ENCODE data around the gene DHCR7.
"Not testable (repeated sequence)": the region's sequence is repeated elsewhere in the genome, so short reads cannot be mapped to it uniquely, and the experiment has no call there.

DHCR7 gene

DNA sequence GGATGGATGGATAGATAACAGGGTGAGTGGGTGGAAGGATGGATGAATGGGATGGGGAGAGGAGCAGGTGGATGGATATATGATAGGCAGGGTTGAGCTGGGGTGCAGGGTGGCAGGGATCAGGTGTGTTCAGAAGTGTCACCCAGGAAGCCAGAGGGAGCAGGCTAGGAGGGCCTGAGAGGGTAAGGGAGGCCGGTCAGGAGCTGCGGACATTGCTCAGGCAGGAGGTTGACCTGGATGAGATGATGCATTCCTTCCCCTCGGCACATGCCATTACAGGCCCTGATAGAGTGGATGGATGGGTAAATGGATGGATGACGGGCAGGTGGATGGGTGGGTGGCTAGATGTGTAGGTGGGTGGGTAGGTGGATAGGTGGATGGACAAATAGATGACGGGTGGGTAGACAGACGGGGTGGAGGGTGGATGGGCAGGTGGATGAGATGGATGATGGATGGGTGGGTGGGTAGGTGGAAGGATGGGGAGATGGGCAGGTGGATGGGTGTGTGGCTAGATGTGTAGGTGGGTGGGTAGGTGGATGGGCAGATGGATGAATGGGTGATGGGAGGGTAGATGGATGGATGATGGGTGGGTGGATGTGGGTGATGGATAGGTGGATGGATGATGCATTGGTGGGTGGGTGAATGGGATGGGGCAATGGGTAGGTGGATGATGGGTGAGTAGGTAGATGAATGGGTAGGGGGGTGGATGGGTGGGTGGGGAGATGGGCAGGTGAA is 8.0 kb downstream of the DHCR7 start:
- DNase-seq = no peak

DNA sequence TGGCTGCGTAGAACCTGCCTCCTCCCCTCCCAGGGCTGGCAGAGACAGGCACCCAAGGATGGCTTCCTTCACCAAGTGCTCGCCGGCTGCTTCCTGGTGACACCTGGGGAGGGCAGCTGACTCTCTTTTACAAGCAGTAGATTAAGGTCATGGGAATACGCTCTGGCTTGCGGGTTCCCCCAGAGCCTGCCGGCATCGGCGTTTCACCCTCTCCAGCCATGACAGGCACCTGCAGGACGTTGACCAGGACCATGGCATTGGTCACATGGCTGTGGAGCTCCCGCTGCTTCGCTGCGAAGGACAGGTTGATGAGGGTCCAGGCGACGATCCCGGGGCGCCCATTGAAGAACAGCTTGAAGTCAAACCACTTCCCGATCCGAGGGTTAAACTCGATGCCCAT is 9.5 kb downstream of the DHCR7 start:
- DNase-seq = no peak

DNA sequence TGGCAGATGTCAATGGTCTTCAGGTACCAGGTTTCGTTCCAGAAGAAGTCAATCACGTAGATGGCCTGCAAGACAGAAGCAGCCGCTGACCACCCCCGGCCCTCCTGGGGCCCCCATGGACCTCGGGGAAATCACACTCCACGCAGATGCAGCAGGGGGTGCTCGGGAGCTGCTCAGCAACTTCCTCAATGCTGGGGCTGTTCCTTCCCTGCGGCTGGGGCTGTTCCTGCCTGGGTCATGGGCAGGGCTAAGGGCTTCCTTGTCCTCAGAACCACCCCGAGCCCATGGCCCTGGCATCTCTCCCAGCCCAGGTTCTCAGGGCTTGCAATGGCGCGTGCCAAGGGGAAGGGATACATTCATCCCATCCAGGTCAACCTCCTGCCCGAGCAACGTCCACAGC is 10.3 kb downstream of the DHCR7 start:
- DNase-seq = no peak

GRCh38 chr11:71437399-71437798 is 10.8 kb downstream of the DHCR7 start:
- no peak for DNase-seq

GRCh38 chr11:71436861-71437260 is 11.3 kb downstream of the DHCR7 start:
- no peak for DNase-seq

DNA sequence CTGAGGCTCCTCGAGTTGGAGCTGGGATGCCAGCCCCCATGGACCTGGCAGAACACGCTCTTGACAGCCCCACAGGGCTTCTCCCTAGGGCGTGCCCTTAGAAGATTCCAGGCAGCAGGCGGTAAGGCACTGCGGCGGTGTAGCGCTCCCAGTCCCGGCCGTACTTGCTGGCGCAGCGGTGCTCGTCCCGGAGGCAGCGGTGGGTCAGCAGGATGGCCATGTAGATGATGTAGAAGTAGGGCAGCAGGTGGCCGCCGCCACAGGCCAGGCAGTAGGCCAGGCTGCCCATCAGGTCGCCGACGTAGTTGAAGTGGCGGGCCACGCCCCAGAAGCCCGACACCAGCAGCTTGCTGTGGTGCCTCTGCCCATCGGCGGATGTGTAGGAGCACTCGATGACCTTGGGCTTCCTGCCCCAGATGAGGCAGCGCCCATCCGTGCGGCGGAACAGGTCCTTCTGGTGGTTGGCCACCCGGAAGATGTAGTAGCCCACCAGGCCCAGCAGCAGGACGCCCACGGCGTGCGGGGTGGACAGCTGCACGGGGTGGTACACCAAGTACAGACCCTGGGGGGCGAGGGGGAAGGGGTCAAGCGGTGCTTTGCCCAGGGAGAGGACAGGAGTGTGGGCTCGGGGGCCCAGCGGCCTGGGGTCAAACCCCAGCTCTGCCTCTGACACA is 12.8 kb downstream of the DHCR7 start:
- DNase-seq = no peak

DNA sequence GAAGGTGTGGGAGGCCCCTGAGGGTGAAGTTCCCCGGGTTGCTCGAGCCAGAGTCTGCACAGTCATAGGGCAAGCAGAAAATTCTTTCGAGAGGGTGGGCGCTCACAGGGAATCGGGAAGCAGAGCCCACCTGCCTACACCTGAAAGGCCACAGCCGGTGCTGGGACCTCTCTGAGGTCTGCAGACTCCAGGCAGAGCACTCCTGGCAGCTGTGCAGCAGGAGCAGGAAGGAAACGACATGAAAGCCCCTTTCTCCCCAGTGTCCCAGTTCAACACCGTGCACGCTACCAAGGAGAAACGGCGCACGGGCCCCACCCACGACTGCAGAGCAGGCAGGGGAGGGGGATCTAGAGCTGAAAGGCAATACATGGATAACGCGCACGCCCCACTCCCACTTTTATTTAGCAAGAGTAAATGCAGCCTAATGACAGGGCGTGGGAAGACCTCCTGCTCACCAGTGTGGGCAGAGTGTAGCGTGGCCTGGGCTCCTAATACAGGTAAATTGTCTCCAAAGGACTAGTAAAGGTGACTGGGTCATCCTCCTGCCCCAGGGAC is 13.5 kb downstream of the DHCR7 start:
- no peak for DNase-seq

DNA sequence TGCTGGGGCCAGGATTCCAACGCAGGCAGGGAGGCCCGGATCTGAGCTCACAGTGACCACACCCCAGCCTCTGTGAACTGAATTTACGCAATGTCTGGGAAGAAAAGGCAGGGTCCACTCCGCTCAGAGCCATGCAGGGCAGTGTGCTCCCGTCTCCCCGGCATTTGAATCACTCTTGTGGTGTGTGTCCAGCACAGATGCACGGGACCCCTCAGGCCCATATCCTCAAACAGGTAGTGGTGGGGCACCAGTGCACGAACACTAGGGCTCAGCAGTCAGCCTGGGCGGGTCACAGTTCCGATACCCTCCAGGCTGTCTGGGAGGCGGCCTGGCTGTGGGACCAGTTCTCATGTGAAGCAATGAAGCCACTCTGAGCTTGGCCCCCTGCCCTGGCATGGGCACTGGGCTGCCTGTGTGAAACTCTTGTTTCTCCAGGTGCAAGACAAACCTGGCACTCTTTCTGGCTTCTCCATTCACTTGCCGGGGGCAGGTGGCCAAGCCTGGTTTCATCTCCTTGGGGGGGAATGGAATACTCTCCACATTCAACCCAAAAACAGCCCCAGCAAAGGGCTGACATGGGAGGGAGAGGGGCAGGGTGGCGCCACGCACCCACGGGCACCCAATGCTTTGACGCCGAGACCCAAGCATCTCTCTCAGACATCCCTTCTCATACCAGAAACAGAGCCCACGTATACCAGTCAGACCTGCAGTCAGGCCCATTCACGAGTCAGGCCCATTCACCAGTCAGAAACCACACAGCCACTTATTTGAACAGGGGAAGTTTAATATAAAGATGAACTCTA is 14.3 kb downstream of the DHCR7 start:
- DNase-seq = peak in 5 of 56 donors; percentile 26 to 49 (median 27)

DNA sequence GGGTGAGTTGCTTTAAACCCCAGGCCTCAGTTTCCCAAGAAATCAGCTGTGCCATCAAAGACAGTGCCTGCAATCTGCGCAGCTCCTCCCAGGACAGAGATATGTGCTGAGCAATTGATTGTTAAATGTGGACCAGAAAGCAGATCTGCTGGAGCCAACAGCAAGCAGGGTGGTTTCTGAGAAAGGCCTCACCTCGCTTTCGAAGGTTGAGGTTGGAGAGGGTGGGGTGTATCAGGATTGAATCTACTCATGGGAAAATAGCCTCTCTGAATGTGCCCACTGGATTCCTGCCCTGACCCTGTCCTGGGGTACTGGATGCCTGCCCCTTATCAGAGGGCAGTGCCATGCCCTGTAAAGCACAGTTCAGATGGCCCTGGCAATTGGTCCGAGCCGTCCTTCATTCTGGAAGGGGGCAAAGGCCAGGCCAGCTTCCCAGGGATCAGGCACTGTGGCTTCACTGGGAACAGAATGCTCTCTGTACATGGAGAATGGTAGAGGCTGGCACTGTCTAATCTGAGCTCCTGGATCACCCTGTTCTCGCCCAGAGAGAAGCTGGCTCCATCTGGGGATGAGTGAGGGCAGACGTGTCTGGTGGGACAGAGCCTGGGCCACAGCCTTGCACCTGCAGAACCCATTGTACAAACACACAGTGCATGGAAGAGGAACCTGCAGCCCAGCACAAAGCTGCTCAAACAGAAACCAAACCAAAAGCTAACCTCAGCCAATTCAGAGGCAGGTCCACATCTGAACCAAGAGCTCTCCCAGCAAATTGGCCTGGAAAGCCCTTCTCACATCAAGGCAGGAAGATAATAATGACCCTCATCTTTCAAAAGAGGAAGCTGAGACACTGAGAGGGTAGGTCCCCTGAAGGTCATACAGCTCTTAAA is 15.2 kb downstream of the DHCR7 start:
- peak in 42 of 56 donors; percentile 22 to 83 (median 44) for DNase-seq

DNA sequence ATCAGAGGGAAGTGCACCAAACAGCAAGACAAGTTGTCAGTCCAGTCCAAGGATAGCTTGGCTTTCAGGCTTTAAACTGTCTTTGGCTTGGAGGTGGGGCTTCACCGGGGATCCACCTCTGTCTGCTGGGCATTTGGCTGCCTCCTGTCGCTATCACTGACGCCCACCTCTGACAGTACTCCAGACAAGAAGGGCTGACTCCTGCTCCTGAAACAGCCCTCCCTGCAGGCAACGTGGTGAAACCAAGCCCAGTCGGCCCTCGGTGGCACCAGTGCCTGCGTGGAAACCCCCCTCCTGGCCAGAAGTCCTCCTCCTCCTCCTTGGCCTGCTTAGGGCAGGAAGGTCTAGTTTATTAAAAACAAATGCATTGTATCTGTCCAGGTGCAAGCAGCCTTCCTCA is 16.9 kb downstream of the DHCR7 start:
- no peak for DNase-seq

- no peak for DNase-seq
These were observed 18.0 kb downstream of the DHCR7 start for GRCh38 chr11:71430166-71430565.

DNA sequence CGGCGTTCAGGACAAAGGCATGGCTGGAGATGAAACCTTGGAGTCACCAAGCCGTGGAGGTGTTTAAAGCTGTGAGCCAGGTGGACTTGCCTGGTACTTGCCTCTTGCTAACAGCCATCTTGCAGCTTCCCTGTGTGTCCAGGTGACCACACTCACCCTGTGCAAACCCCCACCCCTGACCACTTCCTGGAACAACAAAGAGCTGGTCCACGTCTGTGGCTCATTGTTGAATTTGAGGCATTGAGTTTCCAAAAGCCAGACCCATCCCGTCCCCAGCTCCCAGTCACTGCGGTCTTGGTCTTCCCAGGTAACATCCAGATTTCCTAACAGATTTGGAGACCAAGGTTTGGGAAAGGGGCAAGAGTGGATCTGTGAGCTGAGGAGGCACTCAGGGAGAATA is 18.5 kb downstream of the DHCR7 start:
- no peak for DNase-seq

DNA sequence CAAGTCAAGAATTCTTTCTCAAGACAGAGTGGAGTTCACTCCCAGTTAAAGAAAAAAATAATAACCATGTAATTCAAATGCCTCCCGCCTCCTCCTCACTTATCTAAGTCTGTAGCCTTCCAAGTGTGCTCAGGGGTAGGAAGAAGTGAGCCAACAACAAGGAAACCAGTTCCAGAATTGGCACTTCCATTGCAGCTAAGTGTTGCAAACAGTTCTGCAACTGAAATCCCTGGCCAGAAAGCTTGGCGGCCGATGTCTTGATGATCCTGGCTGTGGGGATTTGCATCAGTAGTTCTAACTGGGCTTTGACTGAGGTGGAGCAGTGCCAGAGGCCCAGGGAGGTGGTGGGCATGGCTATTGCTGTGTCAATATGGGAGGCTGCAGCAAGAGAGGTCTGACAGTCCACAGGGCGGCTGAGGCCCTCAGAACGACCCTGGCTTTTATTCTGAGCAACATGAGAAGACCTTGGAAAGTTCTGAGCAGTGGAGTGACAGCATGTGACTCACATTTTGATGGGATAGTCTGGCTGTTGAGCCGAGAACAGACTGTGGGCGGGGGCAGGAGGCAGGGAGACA is 19.2 kb downstream of the DHCR7 start:
- DNase-seq = peak in 4 of 56 donors; percentile 6 to 24 (median 14)

DNA sequence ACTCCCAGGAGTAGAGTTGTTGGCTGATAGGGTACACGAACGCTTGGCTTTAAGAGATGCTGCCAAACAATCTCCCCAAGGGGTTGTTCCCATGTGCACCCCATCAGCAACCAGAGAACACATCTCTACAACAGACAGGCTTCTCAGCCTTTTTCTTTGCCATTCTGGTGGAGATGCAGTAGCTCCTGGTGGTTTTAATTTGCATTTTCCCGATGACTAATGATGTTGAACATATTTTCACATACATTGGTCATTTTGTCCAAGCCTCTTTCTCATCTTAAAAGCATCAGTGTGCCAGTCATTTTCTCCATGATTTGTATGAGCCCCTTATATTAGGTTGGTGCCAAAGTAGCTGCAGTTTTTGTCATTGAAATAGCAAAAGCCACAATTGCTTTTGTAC is 21.8 kb downstream of the DHCR7 start:
- DNase-seq = no peak

- DNase-seq = peak in 3 of 56 donors; percentile 18 to 19 (median 18)
These were observed 22.3 kb downstream of the DHCR7 start for GRCh38 chr11:71425860-71426259.

- DNase-seq = no peak
These were observed 22.8 kb downstream of the DHCR7 start for GRCh38 chr11:71425409-71425808.

GRCh38 chr11:71423181-71423790 is 24.9 kb downstream of the DHCR7 start:
- peak in 1 of 56 donors; percentile 8 for DNase-seq

- DNase-seq = not testable (repeated sequence)
These were observed 25.9 kb downstream of the DHCR7 start for GRCh38 chr11:71422318-71422717.

GRCh38 chr11:71421392-71421950 is 26.7 kb downstream of the DHCR7 start:
- no peak for DNase-seq
